Measurements from ENCODE around the gene RAD1. TPM values are rescaled to one million over a fixed set of nuclear protein-coding genes. Genes with fewer than 3 reads are reported as not detected.
A peak's percentile ranks its signal among the peaks of the same experiment; 100 is the strongest.

The RAD1 gene
- total RNA-seq, 1 donor, result 68.7 TPM

DNA sequence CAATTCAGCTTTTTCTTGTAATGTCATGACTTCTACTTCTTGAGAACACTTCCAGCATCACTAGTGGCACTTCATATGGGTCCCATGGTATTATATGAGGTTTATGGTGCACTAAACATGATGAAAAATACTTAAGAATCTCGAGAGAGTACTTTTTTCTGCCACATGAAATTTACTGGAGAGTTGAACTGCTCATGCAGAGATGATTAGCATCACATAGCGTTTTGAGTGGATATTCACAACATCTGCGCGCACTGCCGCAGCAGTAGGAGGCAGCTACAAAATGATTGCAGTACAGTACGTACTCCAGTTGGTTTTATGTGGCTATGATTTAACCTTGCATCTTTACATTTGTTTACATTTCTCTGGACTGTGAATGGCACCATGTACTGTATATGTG lies 14.7 kb downstream of the RAD1 start:
- no peak for DNase-seq (ENCODE audit: low read depth)
- TF ChIP-seq, protein P1, sequence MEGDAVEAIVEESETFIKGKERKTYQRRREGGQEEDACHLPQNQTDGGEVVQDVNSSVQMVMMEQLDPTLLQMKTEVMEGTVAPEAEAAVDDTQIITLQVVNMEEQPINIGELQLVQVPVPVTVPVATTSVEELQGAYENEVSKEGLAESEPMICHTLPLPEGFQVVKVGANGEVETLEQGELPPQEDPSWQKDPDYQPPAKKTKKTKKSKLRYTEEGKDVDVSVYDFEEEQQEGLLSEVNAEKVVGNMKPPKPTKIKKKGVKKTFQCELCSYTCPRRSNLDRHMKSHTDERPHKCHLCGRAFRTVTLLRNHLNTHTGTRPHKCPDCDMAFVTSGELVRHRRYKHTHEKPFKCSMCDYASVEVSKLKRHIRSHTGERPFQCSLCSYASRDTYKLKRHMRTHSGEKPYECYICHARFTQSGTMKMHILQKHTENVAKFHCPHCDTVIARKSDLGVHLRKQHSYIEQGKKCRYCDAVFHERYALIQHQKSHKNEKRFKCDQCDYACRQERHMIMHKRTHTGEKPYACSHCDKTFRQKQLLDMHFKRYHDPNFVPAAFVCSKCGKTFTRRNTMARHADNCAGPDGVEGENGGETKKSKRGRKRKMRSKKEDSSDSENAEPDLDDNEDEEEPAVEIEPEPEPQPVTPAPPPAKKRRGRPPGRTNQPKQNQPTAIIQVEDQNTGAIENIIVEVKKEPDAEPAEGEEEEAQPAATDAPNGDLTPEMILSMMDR (IDR thresholded peaks at IDR 0.05; ENCODE audit: insufficient read depth, low read depth, low read length), result no peak
- H3K4me3 ChIP-seq (ENCODE audit: low read depth, low read length), result no peak overlapping the region

DNA sequence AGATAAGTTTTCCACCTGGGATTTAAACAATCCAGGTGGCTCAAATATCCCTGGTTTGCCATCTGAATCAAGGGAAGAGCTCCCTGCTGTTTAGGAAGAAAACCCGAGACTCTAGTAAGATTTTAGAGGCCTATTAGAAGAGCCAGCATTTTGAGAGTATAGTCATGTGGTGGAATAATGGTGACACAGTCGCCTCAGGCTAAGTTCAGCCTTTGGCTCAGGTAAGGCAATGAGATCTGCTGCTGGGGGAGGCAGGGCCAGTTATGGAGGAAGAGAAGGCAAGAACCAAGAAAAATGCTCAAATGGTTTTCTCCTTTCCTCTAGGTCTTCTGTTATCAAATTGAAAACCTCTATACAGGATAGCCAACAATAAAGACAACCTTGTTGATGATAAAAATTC lies 16.2 kb downstream of the RAD1 start:
- DNase-seq (ENCODE audit: low read depth), result no peak
- H3K4me3 ChIP-seq (ENCODE audit: low read depth, low read length), result no peak overlapping the region
- TF ChIP-seq, protein P1 (IDR thresholded peaks at IDR 0.05; ENCODE audit: insufficient read depth, low read depth, low read length), result no peak

DNA sequence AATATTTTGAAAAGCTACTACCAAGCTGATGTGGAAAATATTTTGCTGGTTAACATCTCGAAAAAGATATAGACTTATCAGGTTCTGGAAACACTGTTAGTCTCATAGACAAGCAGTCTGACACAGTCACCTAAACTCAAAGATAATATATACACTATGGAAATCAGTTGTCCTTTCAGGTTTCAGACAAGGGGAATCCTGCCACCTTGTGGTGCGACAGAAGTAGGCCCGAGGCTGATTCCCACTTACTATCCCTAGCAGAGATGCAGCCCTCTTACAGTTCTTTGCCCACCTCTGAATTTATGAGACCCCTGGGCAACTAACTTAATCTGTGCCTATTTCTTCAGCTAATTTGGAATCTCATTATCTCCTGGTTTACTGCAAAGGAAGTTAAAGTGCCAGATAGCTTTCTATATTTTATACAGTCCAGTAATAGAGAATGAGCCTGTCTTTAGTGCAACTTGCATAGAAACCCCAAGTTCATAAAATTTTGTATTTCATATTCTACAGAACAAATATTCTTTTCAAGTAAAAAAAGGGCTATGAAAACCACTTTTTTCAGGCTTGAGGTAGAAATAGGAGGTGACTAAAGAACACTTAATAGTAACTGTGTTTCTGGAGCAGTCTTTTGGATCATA lies 16.9 kb downstream of the RAD1 start:
- TF ChIP-seq, protein P1 (IDR thresholded peaks at IDR 0.05; ENCODE audit: insufficient read depth, low read depth, low read length), result peak; percentile 88

DNA sequence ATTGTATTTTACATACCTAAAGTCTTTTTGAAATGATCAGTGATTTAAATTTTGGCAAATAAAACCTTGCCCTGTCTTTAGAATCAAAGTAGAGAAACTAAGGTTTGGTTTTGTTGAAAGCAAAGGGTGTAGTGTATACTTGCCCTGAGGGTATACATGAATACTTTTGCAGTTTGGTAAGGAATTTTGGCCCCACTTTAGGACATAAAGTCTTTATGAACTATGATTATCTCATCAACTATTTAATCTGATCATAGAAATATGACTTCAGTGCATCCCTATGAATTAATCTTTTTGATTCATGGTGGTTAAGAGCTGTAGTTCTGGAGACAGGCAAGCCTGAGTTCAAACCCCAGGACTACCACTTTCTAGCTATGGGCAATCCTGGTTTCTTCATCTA lies 17.7 kb downstream of the RAD1 start:
- H3K4me3 ChIP-seq (ENCODE audit: low read depth, low read length), result no peak overlapping the region
- no peak for DNase-seq (ENCODE audit: low read depth)
- TF ChIP-seq, protein P1 (IDR thresholded peaks at IDR 0.05; ENCODE audit: insufficient read depth, low read depth, low read length), result no peak

More for the DNA sequence above, 16.9 kb downstream of the RAD1 start:
- DNase-seq (ENCODE audit: low read depth), result peak; percentile 79
- no peak overlapping the region for H3K4me3 ChIP-seq (ENCODE audit: low read depth, low read length)

DNA sequence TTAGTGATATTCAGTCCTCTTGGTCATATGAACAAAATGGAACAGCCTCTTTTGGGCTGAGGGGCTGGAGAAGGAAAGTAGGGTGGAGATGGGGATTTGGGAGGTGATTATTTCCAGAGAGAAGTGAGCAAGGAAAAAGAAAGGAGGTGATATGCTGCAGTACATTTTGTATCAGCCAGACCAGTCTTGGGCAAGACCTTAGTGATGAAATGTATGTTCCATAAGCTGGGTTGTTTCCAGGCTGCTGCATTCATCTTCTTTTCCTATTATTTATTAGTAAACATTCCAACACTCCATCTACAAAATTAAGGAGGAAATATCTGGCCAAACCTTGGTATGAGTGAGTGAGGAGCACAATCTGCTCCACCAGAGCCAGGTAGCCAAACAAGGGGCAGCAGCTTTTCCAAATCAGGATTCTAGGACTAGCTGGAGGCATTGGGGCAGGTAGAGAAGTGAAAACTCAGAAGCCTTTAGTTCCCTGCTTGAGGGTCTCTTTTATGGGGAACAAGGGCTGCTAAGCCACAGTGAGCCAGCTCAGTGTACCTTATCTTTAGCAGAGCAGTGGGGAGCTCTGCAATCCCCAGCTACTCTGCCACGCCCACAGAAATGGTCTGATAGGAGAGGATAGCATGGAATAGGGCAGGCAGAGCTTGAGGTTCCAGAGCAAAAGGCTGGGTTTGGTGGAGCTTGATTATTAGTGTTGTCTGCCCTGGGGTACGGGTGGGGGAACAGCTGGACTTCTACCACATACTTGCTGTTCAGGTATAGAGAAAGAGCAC lies 19.5 kb downstream of the RAD1 start:
- H3K4me3 ChIP-seq (ENCODE audit: low read depth, low read length), result no peak overlapping the region
- TF ChIP-seq, protein P1 (IDR thresholded peaks at IDR 0.05; ENCODE audit: insufficient read depth, low read depth, low read length), result no peak
- peak; percentile 35 for DNase-seq (ENCODE audit: low read depth)

DNA sequence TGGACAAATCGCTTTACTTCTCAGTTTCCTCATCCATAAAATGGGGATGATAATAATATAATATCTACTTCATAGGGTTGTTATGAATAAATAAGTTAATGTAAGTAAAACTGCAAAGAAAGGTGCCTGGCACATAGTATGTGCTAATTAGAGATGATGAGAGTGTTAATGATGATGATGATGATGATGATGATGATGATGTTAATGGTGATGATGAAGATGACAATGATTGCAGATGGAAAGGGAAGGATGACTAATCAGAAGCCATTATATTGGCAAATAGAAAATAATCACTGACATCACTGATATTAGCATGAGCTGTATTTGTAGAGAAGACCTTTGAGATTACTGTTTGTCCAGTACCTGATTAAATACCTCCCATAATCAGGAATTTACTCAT lies 20.6 kb downstream of the RAD1 start:
- TF ChIP-seq, protein P1 (IDR thresholded peaks at IDR 0.05; ENCODE audit: insufficient read depth, low read depth, low read length), result no peak

More for the DNA sequence above, 20.6 kb downstream of the RAD1 start:
- no peak overlapping the region for H3K4me3 ChIP-seq (ENCODE audit: low read depth, low read length)
- DNase-seq (ENCODE audit: low read depth), result no peak

All from fibroblast of villous mesenchyme (primary cell).